Mammary epithelial cell (primary cell): Measurements from ENCODE around the gene SSU72.

Experiments used
- EZH2 ChIP-seq: IDR thresholded peaks from 2 replicates; pipeline ENCODE4 v1.6.1; 2012; ENCODE audit warnings: low read length, inconsistent platforms, borderline replicate concordance
- TF ChIP-seq, protein P1 (sequence below), 2 donors: IDR thresholded peaks in 1 of 2; conservative IDR thresholded peaks in 1 of 2; 2 replicates each; pipeline ENCODE4 v1.5.1; 2011 to 2012; ENCODE audit warnings: inconsistent platforms in 2 of 2, low read length in 2 of 2, mild to moderate bottlenecking in 2 of 2, control low read depth in 1 of 2, low read depth in 1 of 2; ENCODE audit not compliant: insufficient read depth in 1 of 2; ENCODE audit errors: extremely low read depth in 1 of 2

DNA sequence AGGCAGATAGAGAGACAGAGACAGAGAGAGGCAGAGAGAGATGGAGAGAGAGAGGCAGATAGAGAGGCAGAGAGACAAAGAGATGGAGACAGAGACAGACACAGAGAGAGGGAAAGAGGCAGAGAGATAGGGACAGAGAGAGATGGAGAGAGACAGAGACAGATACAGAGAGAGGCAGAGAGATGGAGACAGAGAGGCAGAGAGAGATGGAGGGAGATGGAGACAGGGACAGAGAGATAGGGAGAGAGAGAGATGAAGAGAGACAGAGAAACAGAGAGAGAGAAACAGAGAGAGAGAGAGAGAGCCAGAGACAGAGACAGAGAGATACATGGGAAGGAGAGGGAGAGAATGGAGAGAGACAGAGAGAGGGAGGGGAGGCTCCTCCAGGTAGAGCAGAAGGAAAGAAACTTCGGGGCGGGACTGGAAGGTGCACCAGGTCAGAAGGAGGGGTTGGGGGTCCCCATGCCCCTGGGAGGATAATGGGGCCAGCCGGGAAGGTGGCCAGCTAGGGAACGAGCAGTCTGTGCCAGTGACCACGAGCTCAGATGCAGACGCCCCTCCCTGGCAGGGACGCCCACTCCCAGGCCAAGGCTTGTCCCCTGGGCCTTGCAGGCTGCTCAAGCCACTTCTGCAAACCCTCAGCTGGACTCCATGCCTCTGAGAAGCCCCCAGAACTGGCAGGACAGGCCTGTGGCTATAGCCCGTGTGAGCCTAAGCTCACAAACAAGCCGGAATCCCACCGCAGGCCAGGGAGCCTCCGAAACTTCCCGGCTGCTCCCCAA lies 22.0 kb upstream of the SSU72 start:
- TF ChIP-seq, protein P1, sequence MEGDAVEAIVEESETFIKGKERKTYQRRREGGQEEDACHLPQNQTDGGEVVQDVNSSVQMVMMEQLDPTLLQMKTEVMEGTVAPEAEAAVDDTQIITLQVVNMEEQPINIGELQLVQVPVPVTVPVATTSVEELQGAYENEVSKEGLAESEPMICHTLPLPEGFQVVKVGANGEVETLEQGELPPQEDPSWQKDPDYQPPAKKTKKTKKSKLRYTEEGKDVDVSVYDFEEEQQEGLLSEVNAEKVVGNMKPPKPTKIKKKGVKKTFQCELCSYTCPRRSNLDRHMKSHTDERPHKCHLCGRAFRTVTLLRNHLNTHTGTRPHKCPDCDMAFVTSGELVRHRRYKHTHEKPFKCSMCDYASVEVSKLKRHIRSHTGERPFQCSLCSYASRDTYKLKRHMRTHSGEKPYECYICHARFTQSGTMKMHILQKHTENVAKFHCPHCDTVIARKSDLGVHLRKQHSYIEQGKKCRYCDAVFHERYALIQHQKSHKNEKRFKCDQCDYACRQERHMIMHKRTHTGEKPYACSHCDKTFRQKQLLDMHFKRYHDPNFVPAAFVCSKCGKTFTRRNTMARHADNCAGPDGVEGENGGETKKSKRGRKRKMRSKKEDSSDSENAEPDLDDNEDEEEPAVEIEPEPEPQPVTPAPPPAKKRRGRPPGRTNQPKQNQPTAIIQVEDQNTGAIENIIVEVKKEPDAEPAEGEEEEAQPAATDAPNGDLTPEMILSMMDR (conservative IDR thresholded peaks at IDR 0.05 in 1 of 2, IDR thresholded peaks at IDR 0.05 in 1 of 2; ENCODE audit: extremely low read depth in 1 of 2, insufficient read depth in 1 of 2, low read depth in 1 of 2, low read length in 2 of 2) = no peak
- TF ChIP-seq EZH2 = no peak
